Sciatic nerve (tissue), 2 donors: ENCODE measurements around the gene KIF2A. TPM values are rescaled to one million over a fixed set of nuclear protein-coding genes. Genes with fewer than 3 reads are reported as not detected.

Source experiments
- ATAC-seq: fragments of 200-7000 bp; cut with Tn5 transposase; one replicate; pipeline ENCODE4 v1.9.1; 2020; ENCODE audit warnings: mild to moderate bottlenecking, moderate library complexity
- DNase-seq: peaks from one replicate; pipeline ENCODE4 v3.0.0-alpha.2; 2020; ENCODE audit warnings: low spot score
- intact Hi-C: fragments of 100-400 bp; cut with DNase I; formaldehyde crosslinking; loops from one replicate; pipeline ENCODE4 v1.14.2; 2022
- total RNA-seq: library from RNA; stranded (reverse); fragmentation: NEBNext Ultra II Directional; extraction: Animal tissue kit (Norgen Biotek cat#: 25700); gene quantifications from one replicate; pipeline ENCODE4 v1.2.1, GENCODE V29; 2021
- donor health status: DM: no; HTN: no; CAD: no.
- donor health status: DM: no; HTN: no; CAD: no.

The KIF2A gene
- 54.4 TPM for total RNA-seq

- ATAC-seq = peak; percentile 98
- DNase-seq = peak; percentile 92
- intact Hi-C loops = no loop called here
Observed at GRCh38 chr5:62305715-62306322, at the start of gene KIF2A. KIF2A (plus strand) TSS chr5:62306206; CDS start chr5:62306473, 267 bp downstream.

GRCh38 chr5:62257020-62257367, 49.0 kb upstream of the KIF2A start:
- intact Hi-C loops = no loop called here
- DNase-seq (no peak), ATAC-seq (no peak)

GRCh38 chr5:62258654-62259053, 47.4 kb upstream of the KIF2A start:
- ATAC-seq = no peak

GRCh38 chr5:62259699-62260250, 46.2 kb upstream of the KIF2A start:
- ATAC-seq (peak; percentile 24), DNase-seq (no peak)
- intact Hi-C loops = no loop called here

More at GRCh38 chr5:62258654-62259053, 47.4 kb upstream of the KIF2A start:
- DNase-seq = no peak
- intact Hi-C loops = no loop called here

- peak; percentile 32 for ATAC-seq
- DNase-seq = no peak
- intact Hi-C loops = no loop called here
Observed at GRCh38 chr5:62260513-62260912, 45.5 kb upstream of the KIF2A start.

- intact Hi-C loops = no loop called here
- ATAC-seq = no peak
- no peak for DNase-seq
Observed at GRCh38 chr5:62263401-62263800, 42.6 kb upstream of the KIF2A start.

GRCh38 chr5:62265648-62266112, 40.3 kb upstream of the KIF2A start:
- ATAC-seq (no peak), DNase-seq (no peak)
- intact Hi-C loops = no loop called here

- ATAC-seq (no peak), DNase-seq (no peak)
- intact Hi-C loops = no loop called here
Observed at GRCh38 chr5:62266573-62266972, 39.4 kb upstream of the KIF2A start.

GRCh38 chr5:62268234-62268633, 37.8 kb upstream of the KIF2A start:
- DNase-seq (no peak), ATAC-seq (no peak)
- intact Hi-C loops = no loop called here

GRCh38 chr5:62268792-62269191, 37.2 kb upstream of the KIF2A start:
- no peak for ATAC-seq
- intact Hi-C loops = no loop called here
- DNase-seq = no peak

- intact Hi-C loops = loop anchor here (2.0 kb wide), 1 partner anchor 27 kb away; no protein-coding TSS in a partner anchor
- no peak for DNase-seq
- no peak for ATAC-seq
Observed at GRCh38 chr5:62271370-62271769, 34.6 kb upstream of the KIF2A start.

- no peak for ATAC-seq
- intact Hi-C loops = loop anchor here (2.0 kb wide), 1 partner anchor 27 kb away; no protein-coding TSS in a partner anchor
- no peak for DNase-seq
Observed at GRCh38 chr5:62271870-62272269, 34.1 kb upstream of the KIF2A start.

- DNase-seq (no peak), ATAC-seq (no peak)
- intact Hi-C loops = no loop called here
Observed at GRCh38 chr5:62273687-62274086, 32.3 kb upstream of the KIF2A start.

- DNase-seq (no peak), ATAC-seq (no peak)
- intact Hi-C loops = no loop called here
Observed at GRCh38 chr5:62275581-62275980, 30.4 kb upstream of the KIF2A start.

GRCh38 chr5:62281411-62281810, 24.6 kb upstream of the KIF2A start:
- DNase-seq (no peak), ATAC-seq (no peak)
- intact Hi-C loops = no loop called here

- intact Hi-C loops = no loop called here
Observed at GRCh38 chr5:62282064-62282463, 23.9 kb upstream of the KIF2A start.

GRCh38 chr5:62283005-62283404, 23.0 kb upstream of the KIF2A start:
- DNase-seq (no peak), ATAC-seq (no peak)
- intact Hi-C loops = no loop called here

More at GRCh38 chr5:62282064-62282463, 23.9 kb upstream of the KIF2A start:
- no peak for ATAC-seq
- DNase-seq = no peak

- intact Hi-C loops = no loop called here
- DNase-seq (no peak), ATAC-seq (no peak)
Observed at GRCh38 chr5:62283861-62284260, 22.1 kb upstream of the KIF2A start.

- no peak for DNase-seq
- intact Hi-C loops = no loop called here
- ATAC-seq = no peak
Observed at GRCh38 chr5:62284946-62285891, 20.8 kb upstream of the KIF2A start.

GRCh38 chr5:62286834-62287233, 19.2 kb upstream of the KIF2A start:
- ATAC-seq (no peak), DNase-seq (no peak)
- intact Hi-C loops = no loop called here
